IMR-90 (cell line): Measurements from ENCODE around the gene APCDD1. TPM values are rescaled to one million over a fixed set of nuclear protein-coding genes. Genes with fewer than 3 reads are reported as not detected.

Experiments used
- ATAC-seq: fragments of 200-7000 bp; cut with Tn5 transposase; 2 replicates; pipeline ENCODE4 v1.9.1; 2020; ENCODE audit warnings: low read depth, mild to moderate bottlenecking, moderate library complexity
- BruUV-seq: library from RNA; stranded (reverse); fragments of 400-500 nt; replicated peaks from 2 replicates; lab custom pipeline; 2021; lab: Mats Ljungman, UMichigan
- CTCF ChIA-PET: fragments of 300-600 bp; formaldehyde crosslinking; extraction: SDS; loops from one replicate; lab custom pipeline; 2021; ENCODE audit warnings: antibody characterized with exemption; lab: Yijun Ruan, JAX
- POLR2A ChIA-PET: fragments of 300-600 bp; sonication (Branson Sonifier 250); formaldehyde crosslinking; loops from one replicate; lab custom pipeline; 2022; ENCODE audit warnings: antibody characterized with exemption; ENCODE audit not compliant: unreplicated experiment; lab: Charles Lee
- DNase-seq: peaks from one replicate; pipeline ENCODE4 v3.0.0; 2013
- H2AFZ ChIP-seq: replicated peaks from 2 replicates; pipeline ENCODE3; 2013; ENCODE audit warnings: low read length, mild to moderate bottlenecking; ENCODE audit not compliant: poor library complexity
- H2AK5ac ChIP-seq: 2 replicates; pipeline ENCODE4 v1.6.1; 2013; ENCODE audit warnings: low read depth, low read length, inconsistent platforms
- H2AK9ac ChIP-seq: replicated peaks from 2 replicates; pipeline ENCODE3; 2013; ENCODE audit warnings: mild to moderate bottlenecking, low read depth, low read length, moderate library complexity; ENCODE audit not compliant: poor library complexity
- H2BK120ac ChIP-seq: 2 replicates; pipeline ENCODE4 v1.6.1; 2013; ENCODE audit warnings: low read depth, low read length, inconsistent platforms
- H2BK15ac ChIP-seq: 3 replicates; pipeline ENCODE4 v1.6.1; 2013; ENCODE audit warnings: low read depth, low read length, inconsistent platforms
- H2BK20ac ChIP-seq: 2 replicates; pipeline ENCODE4 v1.6.1; 2013; ENCODE audit warnings: low read depth, mild to moderate bottlenecking, inconsistent platforms, low read length, moderate library complexity
- H2BK5ac ChIP-seq: 2 replicates; pipeline ENCODE4 v1.6.1; 2013; ENCODE audit warnings: mild to moderate bottlenecking, low read depth, low read length, inconsistent platforms; ENCODE audit not compliant: poor library complexity, severe bottlenecking
- H3K14ac ChIP-seq: replicated peaks from 2 replicates; pipeline ENCODE4 v1.6.1; 2013; ENCODE audit warnings: low read depth, low read length, inconsistent platforms
- H3K18ac ChIP-seq: 2 replicates; pipeline ENCODE4 v1.6.1; 2013; ENCODE audit warnings: low read depth, low read length, control low read depth
- H3K23ac ChIP-seq: 2 replicates; pipeline ENCODE4 v1.6.1; 2013; ENCODE audit warnings: low read depth, low read length, inconsistent platforms
- H3K27ac ChIP-seq: 2 replicates; pipeline ENCODE4 v1.5.1; 2013; ENCODE audit warnings: mild to moderate bottlenecking, control low read depth, low read length; ENCODE audit not compliant: insufficient read depth
- H3K27me3 ChIP-seq: 2 replicates; pipeline ENCODE4 v1.6.1; 2013; ENCODE audit warnings: low read length; ENCODE audit not compliant: control insufficient read depth, insufficient read depth
- H3K36me3 ChIP-seq: 2 replicates; pipeline ENCODE4 v1.6.1; 2013; ENCODE audit warnings: low read length, mixed read lengths; ENCODE audit not compliant: control insufficient read depth, insufficient read depth
- H3K4ac ChIP-seq: 2 replicates; pipeline ENCODE4 v1.6.1; 2013; ENCODE audit warnings: low read depth, low read length, inconsistent platforms
- H3K4me1 ChIP-seq: 2 replicates; pipeline ENCODE4 v1.6.1; 2013; ENCODE audit warnings: low read length, mixed read lengths; ENCODE audit not compliant: control insufficient read depth, insufficient read depth
- H3K4me2 ChIP-seq: 2 replicates; pipeline ENCODE4 v1.6.1; 2013; ENCODE audit warnings: low read depth, mild to moderate bottlenecking, control low read depth, low read length, moderate library complexity
- H3K4me3 ChIP-seq: 2 replicates; pipeline ENCODE4 v1.5.1; 2013; ENCODE audit warnings: low read depth, mild to moderate bottlenecking, control low read depth, low read length, moderate library complexity; ENCODE audit not compliant: insufficient read depth
- H3K56ac ChIP-seq: 2 replicates; pipeline ENCODE4 v1.6.1; 2013; ENCODE audit warnings: low read length, inconsistent platforms; ENCODE audit not compliant: insufficient read depth; ENCODE audit errors: extremely low read depth
- H3K79me1 ChIP-seq, 2 experiments: 2 replicates each; pipeline ENCODE4 v1.6.1; 2013; ENCODE audit warnings: low read length in 2 of 2, inconsistent platforms in 1 of 2, low read depth in 1 of 2
- H3K9ac ChIP-seq: 2 replicates; pipeline ENCODE4 v1.6.1; 2013; ENCODE audit warnings: low read depth, low read length, control low read depth
- H3K9me1 ChIP-seq: 2 replicates; pipeline ENCODE4 v1.6.1; 2013; ENCODE audit warnings: low read length, inconsistent platforms; ENCODE audit not compliant: insufficient read depth
- H3K9me3 ChIP-seq: 2 replicates; pipeline ENCODE4 v1.6.1; 2013; ENCODE audit warnings: low read length; ENCODE audit not compliant: control insufficient read depth, insufficient read depth
- H4K20me1 ChIP-seq: 2 replicates; pipeline ENCODE4 v1.6.1; 2013; ENCODE audit warnings: low read length, inconsistent platforms; ENCODE audit not compliant: insufficient read depth
- H4K5ac ChIP-seq: 2 replicates; pipeline ENCODE4 v1.6.1; 2013; ENCODE audit warnings: mild to moderate bottlenecking, low read depth, low read length, control low read depth
- H4K8ac ChIP-seq, 2 experiments: 2 replicates each; pipeline ENCODE4 v1.6.1; 2013; ENCODE audit warnings: low read depth in 2 of 2, low read length in 2 of 2, control low read depth in 1 of 2, inconsistent platforms in 1 of 2
- H4K91ac ChIP-seq: 2 replicates; pipeline ENCODE4 v1.6.1; 2013; ENCODE audit warnings: low read depth, low read length, inconsistent platforms; ENCODE audit not compliant: insufficient read depth
- CHD1 ChIP-seq: IDR thresholded peaks from 2 replicates; pipeline ENCODE4 v1.6.1; 2012; ENCODE audit warnings: low read depth, low read length, improper control_type of control experiment
- CTCF ChIP-seq: conservative IDR thresholded peaks from 2 replicates; pipeline ENCODE4 v1.5.1; 2012; ENCODE audit warnings: mild to moderate bottlenecking, low read depth, low read length, improper control_type of control experiment
- ELK1 ChIP-seq: fragments of 150-350 bp; IDR thresholded peaks from 2 replicates; pipeline ENCODE4 v1.6.1; 2016; ENCODE audit warnings: low read depth, mild to moderate bottlenecking, low read length, moderate library complexity, borderline replicate concordance
- MAZ ChIP-seq: IDR thresholded peaks from 2 replicates; pipeline ENCODE4 v1.6.1; 2012; ENCODE audit warnings: low read depth, mild to moderate bottlenecking, low read length, improper control_type of control experiment, moderate library complexity, borderline replicate concordance
- POLR2A ChIP-seq: IDR thresholded peaks from 2 replicates; pipeline ENCODE4 v1.6.1; 2012; ENCODE audit warnings: mild to moderate bottlenecking, low read depth, low read length
- USF2 ChIP-seq: fragments of 150-350 bp; IDR thresholded peaks from 2 replicates; pipeline ENCODE4 v1.6.1; 2017; ENCODE audit warnings: mild to moderate bottlenecking, antibody characterized with exemption, low read length, low read depth
- WGBS, 2 experiments: methylation state at CpG; one replicate each; pipeline versions ENCODE4 v1.1.5 to v1.1.7; 2013; ENCODE audit warnings: missing lambda C conversion rate in 2 of 2; ENCODE audit not compliant: insufficient read length in 1 of 2; ENCODE audit errors: extremely low coverage in 2 of 2; 5-methylcytosine and 5-hydroxymethylcytosine counted together
- dilution Hi-C: fragments of 300-500 bp; cut with HindIII; formaldehyde crosslinking; loops from one replicate; pipeline ENCODE4 v1.14.3; 2018; ENCODE audit warnings: low sequenced_read_pairs; ENCODE audit not compliant: unreplicated experiment
- in situ Hi-C: fragments of 300-500 bp; cut with MboI; formaldehyde crosslinking; loops from 3 replicates; pipeline ENCODE4 v1.14.3; 2019; ENCODE audit warnings: low sequenced_read_pairs, inconsistent platforms, mixed read lengths
- intact Hi-C: fragments of 100-400 bp; cut with micrococcal nuclease; formaldehyde crosslinking; loops from 2 replicates; pipeline ENCODE4 v1.10.0; 2022
- polyA plus RNA-seq, 3 experiments: library from polyadenylated mRNA; depleted of rRNA; stranded (reverse); fragments of >200 nt; gene quantifications; 2 replicates each; pipeline ENCODE4 v1.2.3, GENCODE V29; 2012; ENCODE audit warnings: low replicate concordance in 1 of 3
- total RNA-seq: library from RNA; depleted of rRNA; stranded (reverse); fragments of >200 nt; gene quantifications from 2 replicates; pipeline ENCODE4 v1.2.3, GENCODE V29; 2012

The APCDD1 gene
- total and polyA plus RNA-seq, 2 of the 4 experiments (the other 2 are of a cell fraction), result 1.1 to 2.2 TPM

GRCh38 chr18:10495936-10496335 is 41.5 kb downstream of the APCDD1 start:
- Histone ChIP-seq H2BK120ac (no peak overlapping the region), H2AFZ (no peak overlapping the region), H2BK5ac (no peak overlapping the region), H4K20me1 (no peaks in the 10 kb centered on the region), H3K9me1 (no peaks in the 10 kb centered on the region), H2BK15ac (no peak overlapping the region), H3K9me3 (no peaks in the 10 kb centered on the region), H3K4me2 (no peak overlapping the region), H3K18ac (no peak overlapping the region), H4K91ac (no peak overlapping the region), H3K9ac (no peak overlapping the region), H3K36me3 (no peaks in the 10 kb centered on the region), H3K27me3 (peaks cover 6% of the 10 kb centered on the region), H3K14ac (no peak overlapping the region), H2AK5ac (no peak overlapping the region), H3K79me1 (no peaks in the 10 kb centered on the region), H4K5ac (no peak overlapping the region), H3K27ac (no peak overlapping the region), H2AK9ac (no peak overlapping the region), H3K4me1 (no peaks in the 10 kb centered on the region), H3K4ac (no peak overlapping the region), H3K23ac (no peak overlapping the region), H3K4me3 (no peak overlapping the region), H2BK20ac (no peak overlapping the region), H4K8ac (no peak overlapping the region), H3K56ac (no peak overlapping the region)
- TF ChIP-seq POLR2A (no peak), CTCF (no peak), MAZ (no peak), CHD1 (no peak), USF2 (no peak), ELK1 (no peak)
- intact Hi-C loops (no loop called here), dilution Hi-C loops (no loop called here), in situ Hi-C loops (no loop called here)
- DNase-seq (no peak), ATAC-seq (no peak)
- WGBS, 2 experiments, result no CpG with 5 or more reads among the region's 2 CpGs
- BruUV-seq, result no TSS peak
- POLR2A ChIA-PET, result no interaction called here
- CTCF ChIA-PET, result no interaction called here
